ENCODE data around the gene SMIM17. TPM values are rescaled to one million over a fixed set of nuclear protein-coding genes. Genes with fewer than 3 reads are reported as not detected.

The SMIM17 gene
- total and polyA plus RNA-seq, 11 donors, result 0.24 to 0.72 (median 0.34) TPM; not detected in 5

GRCh38 chr19:56595548-56595899, 47.4 kb upstream of the SMIM17 start:
- Histone ChIP-seq H3K4me3 (peak overlapping the region; percentile 65 to 100 (median 88)), H3K36me3 (peaks cover 0 to 4% (median 0%) of the 10 kb centered on the region in 9 donors), H3K9me3 (peaks cover 0 to 31% (median 0%) of the 10 kb centered on the region in 12 donors), H3K27ac (peak overlapping the region in 11 of 12 donors; percentile 61 to 86 (median 76)), H3K4me1 (peaks cover 0 to 24% (median 8%) of the 10 kb centered on the region in 12 donors), H3K27me3 (no peaks in the 10 kb centered on the region)
- 0 to 2% (median 1%) methylated on average over 4 of the region's 4 CpGs for WGBS, 4 donors
- ATAC-seq (peak in 2 of 4 donors; percentile 26 to 39), DNase-seq (no peak)
- TF ChIP-seq CTCF (IDR thresholded peaks at IDR 0.05) (no peak), POLR2A (IDR thresholded peaks at IDR 0.05) (no peak)
- intact Hi-C loops (cut with DNase I), result loop anchor here in 3 of 10 donors (2.0 to 5.0 kb wide), 3 partner anchors 29 to 77 kb away; partner anchors contain the start of genes ZNF470 (in 1 of the 3) and ZNF835 (in 1 of the 3)

DNA sequence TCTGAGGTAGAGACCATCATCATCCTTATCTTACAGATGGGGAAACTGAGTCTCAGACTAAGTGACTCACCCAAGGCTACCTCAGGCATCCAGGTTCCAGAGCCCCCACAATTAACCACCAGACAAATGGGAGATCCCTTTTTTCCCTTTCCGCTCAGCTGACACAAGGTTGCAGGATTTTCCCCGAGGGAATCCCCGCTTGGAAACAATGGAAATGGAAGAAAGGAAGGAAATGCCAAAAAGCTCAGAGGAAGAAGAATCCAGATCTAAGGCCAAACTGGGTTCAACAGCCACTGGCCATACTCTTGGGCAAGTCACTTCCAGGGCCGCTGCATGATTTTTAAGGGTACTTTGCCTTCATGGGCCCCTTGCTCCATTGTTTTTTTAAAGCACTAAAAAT, 46.3 kb upstream of the SMIM17 start:
- Histone ChIP-seq H3K4me1 (peaks cover 0 to 24% (median 8%) of the 10 kb centered on the region in 12 donors), H3K9me3 (peaks cover 0 to 38% (median 0%) of the 10 kb centered on the region in 12 donors), H3K27me3 (no peaks in the 10 kb centered on the region), H3K27ac (peak overlapping the region in 8 of 12 donors; percentile 22 to 86 (median 43)), H3K4me3 (peak overlapping the region in 7 of 12 donors; percentile 65 to 100 (median 89)), H3K36me3 (peaks cover 0 to 13% (median 5%) of the 10 kb centered on the region in 9 donors)
- DNase-seq, result no peak
- intact Hi-C loops (cut with DNase I), result loop anchor here in 2 of 10 donors (5.0 kb wide), 2 partner anchors 71 to 76 kb away; partner anchors contain the start of gene ZNF835 (in 1 of the 2)
- TF ChIP-seq POLR2A (IDR thresholded peaks at IDR 0.05) (no peak), CTCF (IDR thresholded peaks at IDR 0.05) (no peak)
- WGBS, 4 donors, result 48 to 64% (median 57%) methylated on average over 4 of the region's 4 CpGs
- ATAC-seq, result peak in 1 of 4 donors; percentile 36

DNA sequence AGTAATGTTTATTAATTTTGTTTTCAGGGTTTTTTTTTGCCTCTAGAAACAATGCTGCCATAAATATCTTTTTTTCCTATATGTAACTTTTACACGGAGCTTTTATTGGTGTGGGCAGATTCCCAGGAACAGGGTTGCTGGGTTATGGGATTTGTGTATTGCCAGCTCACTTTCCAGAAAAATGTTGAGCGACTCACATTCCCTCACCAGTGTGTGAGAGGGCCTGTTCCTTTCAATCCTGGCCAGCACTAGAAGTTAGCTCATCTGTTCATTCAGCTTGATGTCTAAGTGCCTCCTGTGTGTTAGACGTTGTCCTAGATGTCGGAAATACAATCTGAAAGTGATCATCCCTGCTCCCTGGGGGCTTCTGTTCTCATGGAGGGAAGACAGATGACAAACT, 45.3 kb upstream of the SMIM17 start:
- ATAC-seq (no peak), DNase-seq (no peak)
- 76 to 83% (median 81%) methylated on average over 4 of the region's 4 CpGs for WGBS, 4 donors
- intact Hi-C loops (cut with DNase I), result loop anchor here in 2 of 10 donors (5.0 kb wide), 2 partner anchors 70 to 75 kb away; partner anchors contain the start of gene ZNF835 (in 1 of the 2)
- no peaks in the 10 kb centered on the region for H3K27me3 ChIP-seq
- H3K9me3 ChIP-seq, result peaks cover 0 to 48% (median 0%) of the 10 kb centered on the region in 12 donors
- H3K36me3 ChIP-seq, result peaks cover 0 to 22% (median 9%) of the 10 kb centered on the region in 9 donors
- no peak overlapping the region for H3K4me3 ChIP-seq
- H3K27ac ChIP-seq, result no peak overlapping the region
- H3K4me1 ChIP-seq, result peaks cover 0 to 24% (median 8%) of the 10 kb centered on the region in 12 donors
- TF ChIP-seq POLR2A (IDR thresholded peaks at IDR 0.05) (no peak), CTCF (IDR thresholded peaks at IDR 0.05) (no peak)

DNA sequence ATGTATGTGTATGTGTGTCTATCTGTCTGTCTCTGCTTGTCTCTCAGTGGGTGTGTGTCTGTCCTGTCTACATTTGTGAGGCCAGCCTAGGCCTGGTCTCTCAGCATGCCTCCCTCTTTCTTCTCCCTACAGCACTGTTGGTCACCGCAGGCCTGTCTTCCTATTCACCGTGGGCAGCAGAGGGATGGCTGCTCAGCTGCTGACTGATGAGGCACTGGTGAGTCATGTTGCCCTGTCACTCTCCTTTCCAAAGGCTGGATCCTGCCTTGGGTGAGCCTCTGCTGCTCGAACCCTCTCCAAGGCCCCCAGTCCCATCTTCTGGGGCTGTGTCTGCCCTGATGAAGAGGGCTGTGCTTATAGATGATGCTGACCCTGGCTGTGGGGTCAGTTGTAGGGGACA, 41.6 kb upstream of the SMIM17 start:
- no peak for ATAC-seq
- WGBS, 4 donors, result 89 to 100% (median 94%) methylated on average over 3 of the region's 3 CpGs
- peaks cover 0 to 16% (median under 1%) of the 10 kb centered on the region in 12 donors for H3K4me1 ChIP-seq
- H3K9me3 ChIP-seq, result peaks cover 0 to 74% (median 10%) of the 10 kb centered on the region in 12 donors
- H3K4me3 ChIP-seq, result no peak overlapping the region
- no peak for TF ChIP-seq CTCF (IDR thresholded peaks at IDR 0.05)
- no peak for DNase-seq
- H3K36me3 ChIP-seq, result peaks cover 0 to 44% (median 12%) of the 10 kb centered on the region in 9 donors
- H3K27me3 ChIP-seq, result no peaks in the 10 kb centered on the region
- H3K27ac ChIP-seq, result no peak overlapping the region
- intact Hi-C loops (cut with DNase I), result no loop called here
